Hypothalamus (tissue), 51 donors: ENCODE results near the gene SCGB2B2.
"Not testable (repeated sequence)": the region's sequence is repeated elsewhere in the genome, so short reads cannot be mapped to it uniquely, and the experiment has no call there.

ENCODE experiments used
- DNase-seq, 51 donors: peaks; one replicate each; lab custom pipeline; 2025; lab: John Stamatoyannopoulos, UW

Gene SCGB2B2

DNA sequence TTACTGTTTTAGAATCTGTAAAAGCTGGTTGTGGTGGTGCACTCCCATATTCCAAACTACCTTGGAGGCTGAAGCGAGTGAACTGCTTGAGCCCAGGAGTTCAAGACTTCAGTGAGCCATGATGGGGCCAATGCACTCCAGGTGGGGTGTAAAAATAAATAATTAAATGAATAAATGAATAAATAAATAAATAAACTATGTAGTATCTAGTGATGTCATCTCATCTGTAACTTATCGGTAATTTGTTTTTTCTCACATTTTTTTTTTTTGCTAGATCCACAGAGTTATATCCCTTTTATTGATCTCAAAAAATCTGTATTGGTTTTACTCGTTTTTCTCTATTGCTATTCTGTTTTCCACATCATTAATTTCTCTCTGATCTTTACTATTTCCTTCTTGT, 5.0 kb downstream of the SCGB2B2 start:
- no peak for DNase-seq

DNA sequence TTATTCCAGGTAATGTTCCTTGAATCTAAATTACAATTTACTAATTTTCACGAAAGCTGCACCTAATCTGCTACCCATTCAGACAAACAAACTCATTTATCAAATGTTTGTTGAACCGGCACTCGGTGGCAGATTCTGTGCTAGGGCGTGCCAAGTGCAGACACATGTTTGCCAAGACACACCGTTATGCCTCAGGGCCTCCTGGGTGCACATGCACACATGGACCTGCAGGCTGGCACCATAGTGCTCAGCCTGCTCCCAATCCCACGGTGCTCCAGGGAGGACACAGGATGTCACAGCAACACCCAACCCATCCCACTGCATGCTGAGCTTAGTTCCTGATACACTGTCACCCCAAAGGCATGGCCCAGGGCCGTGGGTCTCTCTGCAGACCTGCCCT, 7.7 kb downstream of the SCGB2B2 start:
- DNase-seq: no peak

DNA sequence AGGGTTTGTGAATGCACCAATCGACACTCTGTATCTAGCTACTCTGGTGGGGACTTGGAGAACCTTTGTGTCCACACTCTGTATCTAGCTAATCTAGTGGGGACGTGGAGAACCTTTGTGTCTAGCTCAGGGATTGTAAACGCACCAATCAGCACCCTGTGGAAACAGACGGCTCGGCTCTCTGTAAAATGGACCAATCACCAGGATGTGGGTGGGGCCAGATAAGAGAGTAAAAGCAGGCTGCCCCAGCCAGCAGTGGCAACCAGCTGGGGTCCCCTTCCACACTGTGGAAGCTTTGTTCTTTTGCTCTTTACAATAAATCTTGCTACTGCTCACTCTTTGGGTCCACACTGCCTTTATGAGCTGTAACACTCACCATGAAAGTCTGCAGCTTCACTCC, 8.3 kb downstream of the SCGB2B2 start:
- DNase-seq: not testable (repeated sequence)

DNA sequence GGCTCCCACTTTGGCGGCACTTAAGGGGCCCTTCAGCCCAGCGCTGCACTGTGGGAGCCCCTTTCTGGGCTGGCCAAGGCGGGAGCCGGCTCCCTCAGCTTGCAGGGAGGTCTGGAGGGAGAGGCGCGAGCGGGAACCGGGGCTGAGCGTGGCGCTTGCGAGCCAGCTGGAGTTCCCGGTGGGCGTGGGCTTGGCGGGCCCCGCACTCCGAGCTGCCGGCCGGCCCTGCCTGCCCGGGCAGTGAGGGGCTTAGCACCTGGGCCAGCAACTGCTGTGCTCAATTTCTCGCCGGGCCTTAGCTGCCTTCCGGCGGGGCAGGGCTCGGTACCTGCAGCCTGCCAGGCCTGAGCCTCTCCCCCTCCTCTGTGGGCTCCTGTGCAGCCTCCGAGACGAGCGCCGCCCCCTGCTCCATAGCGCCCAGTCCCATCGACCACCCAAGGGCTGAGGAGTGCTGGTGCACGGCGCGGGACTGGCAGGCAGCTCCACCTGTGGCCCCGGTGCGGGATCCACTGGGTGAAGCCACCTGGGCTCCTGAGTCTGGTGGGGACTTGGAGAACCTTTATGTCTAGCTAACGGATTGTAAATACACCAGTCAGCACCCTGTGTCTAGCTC, 8.8 kb downstream of the SCGB2B2 start:
- not testable (repeated sequence) for DNase-seq

DNA sequence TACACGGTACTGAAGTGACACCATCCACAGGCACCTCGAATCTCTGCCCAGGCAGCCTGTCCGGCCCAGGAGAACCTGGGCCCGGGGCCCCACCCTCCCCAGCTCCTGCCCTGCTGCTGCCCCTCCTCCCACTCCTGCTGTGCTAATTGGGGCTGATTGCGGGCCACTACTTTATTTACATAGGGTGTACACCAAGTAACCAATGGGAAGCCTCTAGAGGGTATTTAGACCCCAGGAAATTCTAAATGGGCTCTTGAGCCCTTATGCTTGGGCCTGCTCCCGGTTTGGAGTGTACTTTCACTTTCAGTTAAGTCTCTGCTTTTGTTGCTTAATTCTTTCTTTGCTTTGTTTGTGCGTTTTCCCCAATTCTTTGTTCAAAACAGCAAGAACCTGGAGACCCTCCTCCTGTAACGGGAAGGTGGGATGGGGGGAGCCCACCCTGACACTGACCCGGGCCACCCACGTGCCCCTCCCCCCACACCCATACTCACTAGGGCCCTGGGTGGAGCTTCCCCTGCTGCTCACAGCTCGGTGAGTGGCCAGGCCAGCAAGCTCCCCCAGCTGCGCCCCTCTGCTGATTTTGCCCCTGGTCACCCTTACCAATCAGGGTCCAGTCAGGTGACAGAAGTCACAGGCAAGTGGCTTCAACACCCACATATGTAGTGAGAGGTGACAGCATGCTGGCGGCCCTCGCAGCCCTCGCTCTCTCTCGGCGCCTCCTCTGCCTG, 9.4 kb downstream of the SCGB2B2 start:
- DNase-seq: peak in 2 of 51 donors; percentile 4 to 38

DNA sequence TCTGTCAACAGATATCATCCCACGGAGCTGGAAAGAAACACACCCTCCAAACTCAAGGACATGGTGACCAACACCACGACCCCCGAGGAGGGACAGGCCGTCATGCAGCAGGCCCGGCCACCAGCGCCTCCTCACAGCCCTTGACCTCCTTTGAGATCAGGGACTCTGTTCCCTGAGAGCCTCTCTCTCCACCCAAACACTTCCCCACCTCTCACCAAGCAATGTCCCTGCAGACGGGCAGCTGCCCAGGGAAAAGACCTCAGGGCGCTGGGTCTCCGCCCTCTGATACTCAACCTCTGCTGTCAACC, 10.0 kb downstream of the SCGB2B2 start:
- DNase-seq: no peak

DNA sequence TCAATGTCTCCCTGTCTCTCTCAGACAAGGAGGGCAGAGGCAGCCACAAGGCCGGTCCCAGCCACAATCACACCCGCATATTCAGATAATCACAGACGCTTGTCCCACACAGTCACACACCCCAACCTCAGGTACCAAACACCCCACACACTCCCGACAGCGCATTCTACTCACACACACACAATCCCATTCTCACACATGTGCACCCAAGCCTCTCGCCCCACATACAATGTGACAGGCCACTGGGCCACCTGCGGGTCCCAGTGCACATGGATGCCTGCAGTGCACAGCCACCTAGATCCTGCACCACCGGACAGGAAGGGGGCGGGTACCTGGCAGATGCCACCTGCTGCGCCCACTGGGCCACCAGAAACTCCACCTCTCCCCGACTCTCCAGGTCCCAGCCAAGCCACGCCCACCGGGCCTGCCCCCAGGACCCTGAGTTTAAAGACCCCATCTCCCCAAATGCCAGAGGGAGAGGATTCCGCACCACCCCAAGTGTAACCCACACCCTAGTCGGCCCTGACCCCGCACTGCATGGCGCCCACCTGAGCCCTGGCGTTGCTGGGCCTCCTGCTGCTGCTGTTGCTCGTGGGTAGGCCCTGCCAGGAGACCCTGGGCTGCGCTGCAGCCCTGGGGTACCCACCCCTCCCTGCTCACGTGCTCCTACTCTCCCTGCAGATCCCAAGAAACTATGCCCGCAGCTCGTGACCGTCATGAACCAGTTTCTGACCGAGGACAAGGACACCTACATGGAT, 10.6 kb downstream of the SCGB2B2 start:
- DNase-seq: no peak

DNA sequence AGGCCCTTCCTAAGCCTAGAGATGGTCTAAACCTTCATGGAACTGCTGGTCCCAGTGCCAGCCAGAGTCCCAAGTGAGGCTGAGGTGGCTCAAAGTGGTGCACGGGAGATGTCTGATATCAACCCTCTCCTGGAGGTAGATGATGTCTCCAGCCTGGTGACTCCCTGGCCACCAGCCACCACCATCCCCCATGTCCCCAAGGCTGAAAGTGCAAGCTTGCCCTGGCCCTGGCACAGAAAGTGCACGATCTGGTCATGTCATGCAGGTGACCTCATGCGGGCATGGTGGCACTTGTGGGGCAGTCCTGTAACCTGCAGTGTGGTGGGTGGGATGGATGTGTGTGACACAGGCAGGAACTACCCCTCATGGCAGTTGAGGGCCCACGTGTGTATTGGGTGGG, 11.7 kb downstream of the SCGB2B2 start:
- DNase-seq: not testable (repeated sequence)

DNA sequence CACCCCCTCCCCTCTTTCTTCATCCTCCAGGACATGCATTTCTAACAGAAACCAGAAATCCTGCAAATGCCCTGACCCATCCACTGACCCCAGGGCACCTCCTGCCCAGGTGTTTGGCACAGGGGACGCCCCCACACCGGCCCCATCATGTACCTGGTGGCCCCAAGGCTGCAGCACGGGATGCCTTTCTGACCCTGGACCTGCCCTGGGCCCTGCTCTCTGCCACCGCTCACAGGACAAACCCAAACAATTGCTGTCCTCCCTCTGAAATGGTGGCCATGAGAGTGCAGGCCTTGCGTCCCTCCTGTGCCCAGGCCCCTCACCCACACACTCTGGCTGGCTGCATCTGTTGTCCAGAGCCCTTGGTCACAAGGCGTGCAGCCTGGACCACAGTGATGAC, 12.1 kb downstream of the SCGB2B2 start:
- no peak for DNase-seq

DNA sequence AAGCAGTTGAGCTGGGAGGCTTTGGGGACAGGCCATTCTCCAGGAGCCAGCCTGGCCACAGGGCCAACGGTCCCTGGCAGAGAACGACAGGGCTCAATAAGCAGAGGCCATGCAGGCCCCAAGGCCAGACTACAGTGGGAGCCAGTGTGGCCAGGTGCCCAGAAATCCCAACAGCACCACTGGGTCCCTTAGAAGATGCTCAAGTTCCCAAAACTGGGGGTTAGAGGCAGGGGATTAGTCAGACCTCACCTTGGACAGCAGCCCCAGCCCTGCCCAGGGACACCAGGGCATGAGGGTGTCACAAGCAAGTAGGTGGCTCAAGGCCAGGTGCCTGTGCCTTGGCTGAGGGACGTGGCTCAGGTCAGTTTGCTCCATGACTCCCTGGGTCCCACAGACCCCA, 12.8 kb downstream of the SCGB2B2 start:
- DNase-seq: peak in 1 of 51 donors; percentile 2

DNA sequence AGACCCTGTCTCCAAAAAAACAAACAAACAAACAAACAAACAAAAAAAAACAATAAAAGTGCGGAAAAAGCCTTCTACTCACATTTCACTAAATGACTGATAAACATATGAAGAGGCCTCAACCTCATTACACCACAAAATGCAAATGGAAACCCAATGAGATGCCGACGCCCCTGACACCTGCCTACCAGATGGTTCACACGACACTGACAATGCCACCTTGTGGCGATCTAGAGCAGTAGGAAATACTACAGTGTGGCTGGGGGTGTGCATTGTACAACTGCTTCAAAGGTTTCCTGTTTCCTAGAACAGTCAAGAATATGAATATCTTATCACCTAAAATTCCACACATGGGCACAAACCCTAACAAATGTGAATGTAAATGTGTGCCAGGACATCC, 14.0 kb downstream of the SCGB2B2 start:
- no peak for DNase-seq

DNA sequence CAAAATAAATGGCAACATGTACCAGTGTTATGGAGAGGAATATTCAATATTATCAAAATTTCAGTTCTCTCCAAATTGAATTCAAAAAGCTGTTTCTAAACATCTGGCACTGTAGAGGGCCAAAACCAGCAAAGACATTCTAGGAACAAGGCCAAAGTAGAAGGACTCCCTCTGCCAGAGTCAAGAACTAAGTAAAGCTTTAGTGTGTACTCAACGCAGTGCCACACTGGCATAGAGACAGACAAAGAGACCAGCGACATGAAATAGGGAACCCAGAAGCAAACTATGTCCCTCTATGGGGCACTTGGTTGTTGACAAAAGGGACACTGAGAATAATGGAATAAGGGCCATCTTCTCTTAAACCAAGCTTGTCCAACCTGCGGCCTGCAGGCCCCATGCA, 15.6 kb downstream of the SCGB2B2 start:
- DNase-seq: no peak

DNA sequence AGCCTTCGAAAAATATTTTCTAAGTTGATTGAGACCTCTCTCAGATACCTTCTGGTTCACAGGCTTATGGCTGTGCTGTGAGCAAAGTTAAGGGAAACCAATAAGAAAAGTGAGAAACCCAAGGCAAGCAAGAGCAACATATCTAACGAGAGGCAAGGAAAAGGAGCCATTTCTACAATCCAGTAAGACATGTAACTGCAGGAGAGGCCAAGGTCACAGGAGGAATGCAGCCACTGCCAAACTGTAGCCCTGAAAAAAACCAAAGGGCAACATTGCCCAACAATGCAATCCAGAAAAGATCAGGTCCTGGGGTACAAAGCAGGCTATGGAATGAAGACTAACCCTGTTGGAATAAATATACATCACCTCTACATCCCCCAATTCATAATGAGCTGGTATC, 21.3 kb downstream of the SCGB2B2 start:
- no peak for DNase-seq

DNA sequence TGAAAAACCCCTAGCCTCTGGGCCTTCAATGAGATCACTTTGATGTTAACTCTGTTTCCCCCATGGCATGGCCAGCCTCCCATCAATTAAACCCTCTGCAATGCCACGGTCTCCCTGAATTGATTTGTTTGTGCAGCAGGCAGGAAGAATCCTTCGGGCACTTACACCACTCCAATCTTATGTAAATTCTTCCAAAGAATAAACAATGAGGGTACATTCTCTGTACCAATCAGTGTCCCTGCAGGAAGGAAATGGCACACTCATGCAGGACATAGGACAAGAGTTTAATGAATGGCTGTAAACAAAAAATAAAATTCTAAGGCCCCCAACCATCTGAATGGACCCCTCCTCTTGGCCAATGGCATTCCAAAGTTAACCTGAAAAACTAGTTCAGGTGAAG, 22.2 kb downstream of the SCGB2B2 start:
- no peak for DNase-seq

DNA sequence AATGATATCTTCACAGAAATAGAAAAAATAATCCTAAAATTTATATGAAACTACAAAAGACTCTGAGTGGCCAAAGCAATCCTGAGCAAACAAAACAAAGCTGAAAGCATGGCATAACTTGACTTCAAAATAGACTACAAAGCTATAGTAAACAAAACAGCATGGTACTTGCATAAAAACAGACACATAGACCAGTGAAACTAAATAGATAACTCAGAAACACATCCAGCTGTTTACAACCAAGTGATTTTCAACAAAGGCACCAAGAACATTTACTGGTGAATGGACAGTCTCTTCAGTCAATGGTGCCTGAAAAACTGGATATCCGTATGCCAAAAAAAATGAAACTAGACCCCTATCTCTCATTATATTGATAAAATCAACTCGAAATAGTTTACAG, 25.2 kb downstream of the SCGB2B2 start:
- no peak for DNase-seq

DNA sequence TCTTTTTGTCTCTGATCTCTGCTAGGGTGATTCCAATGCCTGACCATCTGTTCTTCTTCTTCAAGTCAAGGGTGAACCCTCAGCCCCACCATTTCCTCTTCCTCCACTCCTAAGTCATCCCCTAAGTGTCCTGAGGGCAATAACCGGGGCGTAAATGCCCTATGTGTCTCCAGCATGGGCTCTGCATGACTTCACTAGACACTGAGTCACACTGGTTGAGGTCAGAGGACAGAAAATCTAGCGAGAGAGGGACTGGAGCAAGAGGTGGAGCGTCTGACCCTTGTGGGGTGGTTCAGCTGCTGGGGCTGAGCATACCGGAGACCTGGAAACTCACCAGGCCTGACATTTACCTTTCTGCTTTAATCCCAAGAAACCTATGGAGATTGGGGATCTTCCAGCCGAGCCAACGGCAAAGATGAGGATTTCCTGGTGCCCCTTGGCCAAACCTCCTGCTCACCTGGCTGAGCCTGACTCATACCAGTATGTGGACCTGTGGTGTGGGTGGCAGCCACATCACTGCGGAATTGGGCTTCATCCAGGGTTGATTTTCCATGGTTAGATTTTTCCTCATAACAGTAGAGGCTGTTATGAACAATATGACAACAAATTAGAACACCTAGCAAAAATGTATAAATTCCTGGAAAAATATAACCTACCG, 26.9 kb downstream of the SCGB2B2 start:
- no peak for DNase-seq

DNA sequence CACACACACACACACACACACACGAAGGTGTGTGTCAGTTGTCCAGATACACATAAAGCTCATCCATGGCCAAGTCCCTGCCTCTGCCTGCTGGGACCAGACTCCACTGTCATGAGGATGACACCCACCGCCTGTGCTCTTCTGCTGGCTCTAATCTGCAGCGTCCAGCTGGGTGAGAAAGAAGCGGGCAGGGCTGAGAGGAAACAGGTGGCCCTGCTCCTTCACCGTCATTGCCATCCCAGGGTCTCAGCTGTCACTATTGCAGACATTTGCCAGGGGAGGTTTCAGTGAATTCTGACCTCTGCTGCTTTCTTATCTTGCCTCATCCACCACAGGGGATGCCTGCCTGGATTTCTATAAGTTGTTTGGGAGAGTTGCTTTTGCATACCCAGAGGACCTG, 31.4 kb downstream of the SCGB2B2 start:
- no peak for DNase-seq

DNA sequence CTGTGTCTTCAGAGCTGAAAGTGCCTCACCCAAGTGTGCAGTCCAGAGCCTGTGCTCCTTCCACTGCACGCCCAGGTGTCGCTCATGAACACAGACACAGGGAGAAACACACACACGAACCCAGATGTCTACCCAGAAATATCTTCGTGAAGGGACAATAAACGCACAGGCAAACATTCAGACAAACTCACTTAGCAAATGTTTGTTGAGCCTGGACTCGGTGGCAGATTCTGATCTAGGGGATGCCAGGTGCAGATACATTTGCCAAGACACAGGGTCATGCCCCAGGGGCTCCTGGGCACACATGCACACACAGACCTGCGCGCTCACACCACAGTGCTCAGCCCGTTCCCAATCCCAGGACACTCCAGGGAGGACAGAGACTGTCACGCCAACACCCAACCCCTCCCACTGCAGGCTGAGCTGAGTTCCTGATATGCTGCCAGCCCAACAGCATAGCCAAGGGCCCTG, 31.9 kb downstream of the SCGB2B2 start:
- no peak for DNase-seq

DNA sequence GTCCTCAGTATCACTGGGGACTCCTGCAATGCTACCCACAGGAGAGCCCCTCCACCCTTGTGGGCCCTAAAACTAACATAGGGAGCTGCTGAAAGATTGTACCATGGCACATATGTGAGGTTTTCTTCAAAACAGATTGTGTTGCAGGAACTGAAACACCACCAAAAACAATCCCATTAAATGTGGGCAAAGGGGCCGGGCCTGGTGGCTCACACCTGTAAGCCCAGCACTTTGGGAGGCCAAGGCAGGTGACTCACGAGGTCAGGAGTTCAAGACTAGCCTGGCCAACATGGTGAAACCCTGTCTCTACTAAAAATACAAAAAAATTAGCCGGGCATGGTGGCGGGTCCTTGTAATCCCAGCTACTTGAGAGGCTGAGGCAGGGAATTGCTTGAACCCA, 34.7 kb downstream of the SCGB2B2 start:
- no peak for DNase-seq

DNA sequence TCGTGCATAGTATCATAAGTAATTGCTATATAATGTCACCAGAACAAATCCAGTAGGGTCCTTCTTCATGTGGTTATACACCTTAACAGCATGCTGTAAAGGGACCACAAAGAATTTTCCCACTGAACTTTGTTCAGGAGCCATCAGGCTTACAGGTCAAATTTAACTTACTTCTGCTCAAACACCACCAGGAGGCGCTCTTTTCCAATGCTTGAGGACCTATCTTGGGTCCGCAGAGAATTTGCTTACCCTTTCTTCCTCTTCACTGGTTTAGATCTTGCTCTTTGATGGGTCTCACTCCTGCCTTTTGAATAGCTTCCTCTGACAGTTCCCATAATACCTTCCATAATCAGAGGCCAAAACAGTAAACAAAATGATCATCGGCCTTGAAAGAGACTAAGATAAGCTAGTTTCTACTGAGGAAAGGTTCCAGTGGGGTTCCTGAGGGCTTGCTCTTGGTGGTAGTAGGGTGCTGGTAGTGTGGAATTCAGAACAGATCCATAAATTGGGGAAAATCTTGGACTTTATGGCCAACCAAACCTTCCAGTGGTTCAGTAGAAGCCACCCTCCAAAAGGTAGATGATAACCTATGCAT, 37.4 kb downstream of the SCGB2B2 start:
- peak in 19 of 51 donors; percentile 9 to 65 (median 39) for DNase-seq

DNA sequence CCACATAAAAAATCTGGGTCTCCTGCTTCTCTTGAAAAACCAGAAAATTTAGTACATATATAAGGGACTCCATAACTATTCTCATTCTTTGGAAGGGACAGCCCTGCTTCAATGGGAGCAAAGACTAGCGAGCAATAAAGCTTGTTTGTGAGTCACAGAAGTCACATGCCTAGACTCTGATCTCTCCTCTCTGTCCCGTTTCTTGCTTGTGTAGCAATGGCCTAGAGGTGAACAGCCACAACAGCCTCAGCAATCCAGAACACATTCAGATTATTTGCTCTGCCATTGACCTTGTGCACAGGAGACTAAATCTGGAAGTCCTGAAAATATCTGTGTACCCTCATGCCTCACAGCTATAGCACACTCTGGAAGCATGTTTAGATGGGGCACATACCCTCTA, 43.2 kb downstream of the SCGB2B2 start:
- no peak for DNase-seq
